ENCODE measurements around the gene CORO7. TPM values are rescaled to one million over a fixed set of nuclear protein-coding genes. Genes with fewer than 3 reads are reported as not detected.

Gene CORO7
- total RNA-seq, 2 donors from 2014 or later: 88.6 to 105 TPM

DNA sequence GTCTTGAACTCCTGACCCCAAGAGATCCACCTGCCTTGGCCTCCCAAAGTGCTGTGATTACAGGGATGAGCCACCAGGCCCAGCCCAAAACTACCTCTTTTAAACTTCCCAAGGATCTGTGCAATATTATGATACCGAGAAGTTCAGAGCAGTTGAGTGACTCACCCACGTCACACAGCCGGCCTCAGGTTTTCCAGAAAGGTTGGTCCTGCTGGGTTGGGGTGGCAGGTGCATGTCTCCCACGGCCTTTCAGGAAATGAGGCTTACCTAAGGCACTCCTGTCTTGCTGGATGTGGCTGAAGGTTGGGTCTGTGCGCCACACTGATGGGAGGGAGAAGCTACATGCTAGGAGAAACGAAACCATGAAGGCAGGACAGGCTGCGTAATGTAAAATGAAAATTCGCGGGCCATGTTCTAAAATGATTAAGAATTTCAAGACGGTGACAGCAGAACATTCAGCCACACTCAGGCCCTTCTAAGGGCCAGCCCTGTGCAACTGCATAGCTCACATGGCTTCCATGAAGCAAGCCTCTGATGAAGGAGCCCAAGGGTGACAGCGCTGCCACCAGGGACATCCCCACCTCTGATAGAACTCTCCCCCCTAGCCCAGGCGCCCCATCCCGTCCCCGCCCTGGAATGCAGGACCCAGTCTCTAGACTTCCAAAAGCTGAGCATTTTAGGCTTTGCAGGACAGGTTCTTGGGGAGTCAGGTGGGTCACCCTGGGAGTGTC, 107.1 kb downstream of the CORO7 start:
- ATAC-seq (replicated peaks in 1 of 2) (no peak), DNase-seq (no peak)
- H3K9me3 Mint-ChIP-seq: peaks cover 3 to 4% of the 10 kb centered on the region in 2 donors
- H3K4me3 Mint-ChIP-seq: peak overlapping the region; percentile 43 to 85
- peaks cover 4 to 5% of the 10 kb centered on the region in 2 donors for H3K36me3 Mint-ChIP-seq (ENCODE audit: insufficient read depth in 2 of 2)
- peaks cover 45% of the 10 kb centered on the region for H3K4me1 Mint-ChIP-seq (ENCODE audit: low read depth)
- H3K27ac Mint-ChIP-seq: peak overlapping the region; percentile 28
- peaks cover 10% of the 10 kb centered on the region for H3K27me3 Mint-ChIP-seq (ENCODE audit: low read depth)

DNA sequence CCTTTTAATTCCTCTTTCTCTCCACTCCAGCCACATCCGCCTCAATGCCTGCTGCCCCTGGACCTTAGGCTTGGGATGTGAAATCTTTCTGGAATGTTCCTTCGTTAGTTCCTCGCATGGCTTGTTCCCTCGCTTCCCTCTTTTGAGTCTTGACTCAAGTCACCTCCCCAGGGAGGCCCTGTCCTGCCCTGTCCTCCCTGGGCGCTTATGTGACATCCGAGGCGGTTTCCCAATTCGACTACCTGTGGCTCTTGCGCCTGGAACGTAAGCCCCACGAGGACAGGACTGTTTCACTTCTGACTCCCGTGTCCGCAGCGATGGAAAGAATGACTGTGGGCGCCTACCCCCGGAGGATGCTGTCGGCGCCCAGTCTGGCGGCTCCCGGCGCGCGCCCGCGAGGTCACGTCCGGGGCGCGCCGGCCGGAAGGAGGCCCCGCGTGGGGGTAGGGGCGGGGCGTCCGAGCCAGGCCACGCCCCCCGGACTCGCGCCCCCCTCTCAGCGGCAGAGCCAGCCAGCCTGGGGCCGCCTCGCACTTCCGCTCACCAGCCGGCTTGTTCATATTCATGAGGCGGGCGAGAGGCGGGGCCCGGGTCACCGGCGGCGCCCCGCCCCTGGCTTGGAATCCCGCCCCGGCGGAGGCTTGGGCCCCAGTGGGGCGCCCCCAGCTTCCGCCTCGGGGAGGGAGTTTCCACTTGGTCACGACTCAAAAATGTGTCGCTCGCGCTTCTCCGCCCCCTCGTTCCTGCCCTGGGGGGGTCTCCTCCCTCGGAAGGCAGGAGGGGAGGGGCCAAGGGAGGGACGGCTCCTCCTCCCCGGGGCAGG, 109.0 kb downstream of the CORO7 start:
- Mint-ChIP-seq H3K4me3 (peak overlapping the region; percentile 93 to 98), H3K27me3 (ENCODE audit: low read depth) (no peaks in the 10 kb centered on the region), H3K27ac (peak overlapping the region; percentile 96), H3K36me3 (ENCODE audit: insufficient read depth in 2 of 2) (peaks cover 4 to 5% of the 10 kb centered on the region in 2 donors), H3K4me1 (ENCODE audit: low read depth) (peaks cover 40% of the 10 kb centered on the region), H3K9me3 (peaks cover 3 to 4% of the 10 kb centered on the region in 2 donors)
- ATAC-seq (replicated peaks in 1 of 2): peak; percentile 93 to 94
- DNase-seq: peak; percentile 98 to 99

DNA sequence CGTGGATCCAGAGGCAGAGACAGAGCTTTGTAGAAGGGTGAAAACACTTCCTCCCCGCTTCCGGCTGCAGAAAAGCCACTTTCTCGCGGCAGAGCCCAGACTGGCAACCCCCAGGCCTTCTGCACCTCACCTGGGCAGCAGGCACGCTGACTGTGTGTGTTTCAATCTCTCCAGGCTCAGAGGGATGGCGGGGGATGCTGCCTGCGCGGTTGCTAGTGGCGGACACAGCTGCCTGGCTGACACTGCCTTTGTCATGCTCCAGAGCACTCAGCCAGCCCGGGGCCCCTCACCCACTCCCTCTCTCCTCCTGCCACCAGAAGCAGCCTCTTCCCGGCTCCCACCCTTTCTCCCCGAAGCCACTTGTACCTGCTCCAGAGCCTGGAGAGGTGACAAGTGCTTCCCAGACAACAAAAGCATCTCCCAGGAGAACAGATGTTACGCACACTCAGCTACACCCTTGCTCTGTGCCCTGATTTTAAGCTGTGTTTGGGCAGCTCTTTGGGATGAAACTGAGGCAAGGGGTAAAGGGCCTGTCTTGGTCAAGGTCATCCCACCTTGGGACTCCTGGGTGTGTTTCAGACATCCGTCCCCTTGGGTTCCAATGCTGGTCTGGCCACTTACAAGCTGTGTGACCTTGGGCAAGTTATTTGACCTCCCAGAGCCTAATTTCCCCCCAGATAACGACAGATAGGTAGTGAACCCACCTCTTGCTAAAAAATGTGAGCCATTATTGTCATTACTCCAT, 109.8 kb downstream of the CORO7 start:
- H3K27me3 Mint-ChIP-seq (ENCODE audit: low read depth): no peaks in the 10 kb centered on the region
- H3K36me3 Mint-ChIP-seq (ENCODE audit: insufficient read depth in 2 of 2): peaks cover 4 to 5% of the 10 kb centered on the region in 2 donors
- no peak for ATAC-seq (replicated peaks in 1 of 2)
- peak overlapping the region; percentile 96 for H3K27ac Mint-ChIP-seq
- peak overlapping the region; percentile 93 to 98 for H3K4me3 Mint-ChIP-seq
- H3K4me1 Mint-ChIP-seq (ENCODE audit: low read depth): peaks cover 40% of the 10 kb centered on the region
- peak; percentile 36 to 42 for DNase-seq
- H3K9me3 Mint-ChIP-seq: peaks cover 3 to 4% of the 10 kb centered on the region in 2 donors

Other genes with a start within 250 kb of the CORO7 start
- gene SRL, start 174.5 kb downstream of the CORO7 start, total RNA-seq: not detected
- gene TFAP4, start 143.6 kb downstream of the CORO7 start, total RNA-seq: 10 to 100 TPM; 17.8 to 27.2 TPM
- 1 to 10 TPM; 1.3 to 1.7 TPM for gene GLIS2, start 100.5 kb downstream of the CORO7 start, total RNA-seq
- 10 to 100 TPM; 46.6 to 48.2 TPM for gene PAM16, start 65.3 kb downstream of the CORO7 start, total RNA-seq
- gene VASN, start 44.7 kb downstream of the CORO7 start, total RNA-seq: not detected
- gene DNAJA3, start 9.3 kb upstream of the CORO7 start, total RNA-seq: 10 to 100 TPM; 83.6 to 98.7 TPM
- gene NMRAL1, start 58.0 kb upstream of the CORO7 start, total RNA-seq: 10 to 100 TPM; 32.5 to 33.0 TPM
- gene HMOX2, start 59.8 kb upstream of the CORO7 start, total RNA-seq: 10 to 100 TPM; 50.3 to 50.9 TPM
- gene CDIP1, start 122.2 kb upstream of the CORO7 start, total RNA-seq: 10 to 100 TPM; 45.4 to 53.1 TPM
- gene C16orf96, start 139.7 kb upstream of the CORO7 start, total RNA-seq: under 1 TPM; 0.51 to 0.55 TPM
- 10 to 100 TPM; 17.2 to 18.4 TPM for gene UBALD1, start 198.3 kb upstream of the CORO7 start, total RNA-seq
- gene MGRN1, start 208.2 kb upstream of the CORO7 start, total RNA-seq: 100 to 1,000 TPM; 107 to 116 TPM

Data from activated T-cell treated with anti-CD3 and anti-CD28 coated beads, Interleukin-2, amount 50 U/mL, for 72 hours (primary cell).